ENCODE measurements around the gene JUNB.
"Not testable (repeated sequence)": the region's sequence is repeated elsewhere in the genome, so short reads cannot be mapped to it uniquely, and the experiment has no call there.

The JUNB gene

DNA sequence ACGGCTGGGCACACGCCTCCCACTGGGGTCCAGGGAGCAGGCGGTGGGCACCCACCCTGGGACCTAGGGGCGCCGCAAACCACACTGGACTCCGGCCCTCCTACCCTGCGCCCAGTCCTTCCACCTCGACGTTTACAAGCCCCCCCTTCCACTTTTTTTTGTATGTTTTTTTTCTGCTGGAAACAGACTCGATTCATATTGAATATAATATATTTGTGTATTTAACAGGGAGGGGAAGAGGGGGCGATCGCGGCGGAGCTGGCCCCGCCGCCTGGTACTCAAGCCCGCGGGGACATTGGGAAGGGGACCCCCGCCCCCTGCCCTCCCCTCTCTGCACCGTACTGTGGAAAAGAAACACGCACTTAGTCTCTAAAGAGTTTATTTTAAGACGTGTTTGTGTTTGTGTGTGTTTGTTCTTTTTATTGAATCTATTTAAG lies 1.6 kb downstream of the JUNB start:
- Histone ChIP-seq H3K9ac (ENCODE audit: low read length) (peak overlapping the region; percentile 62), H3K27me3 (ENCODE audit: control insufficient read depth, insufficient read depth, low read length) (peaks cover 31% of the 10 kb centered on the region), H3K4me1 (ENCODE audit: control insufficient read depth, low read depth, low read length) (peaks cover 32% of the 10 kb centered on the region), H3K4me3 (ENCODE audit: low read length) (peak overlapping the region; percentile 72), H3K27ac (ENCODE audit: low read length) (no peak overlapping the region), H3K36me3 (ENCODE audit: control insufficient read depth, low read depth, low read length) (peaks cover 5% of the 10 kb centered on the region), H3K9me3 (ENCODE audit: control insufficient read depth, low read depth, low read length) (no peaks in the 10 kb centered on the region)

DNA sequence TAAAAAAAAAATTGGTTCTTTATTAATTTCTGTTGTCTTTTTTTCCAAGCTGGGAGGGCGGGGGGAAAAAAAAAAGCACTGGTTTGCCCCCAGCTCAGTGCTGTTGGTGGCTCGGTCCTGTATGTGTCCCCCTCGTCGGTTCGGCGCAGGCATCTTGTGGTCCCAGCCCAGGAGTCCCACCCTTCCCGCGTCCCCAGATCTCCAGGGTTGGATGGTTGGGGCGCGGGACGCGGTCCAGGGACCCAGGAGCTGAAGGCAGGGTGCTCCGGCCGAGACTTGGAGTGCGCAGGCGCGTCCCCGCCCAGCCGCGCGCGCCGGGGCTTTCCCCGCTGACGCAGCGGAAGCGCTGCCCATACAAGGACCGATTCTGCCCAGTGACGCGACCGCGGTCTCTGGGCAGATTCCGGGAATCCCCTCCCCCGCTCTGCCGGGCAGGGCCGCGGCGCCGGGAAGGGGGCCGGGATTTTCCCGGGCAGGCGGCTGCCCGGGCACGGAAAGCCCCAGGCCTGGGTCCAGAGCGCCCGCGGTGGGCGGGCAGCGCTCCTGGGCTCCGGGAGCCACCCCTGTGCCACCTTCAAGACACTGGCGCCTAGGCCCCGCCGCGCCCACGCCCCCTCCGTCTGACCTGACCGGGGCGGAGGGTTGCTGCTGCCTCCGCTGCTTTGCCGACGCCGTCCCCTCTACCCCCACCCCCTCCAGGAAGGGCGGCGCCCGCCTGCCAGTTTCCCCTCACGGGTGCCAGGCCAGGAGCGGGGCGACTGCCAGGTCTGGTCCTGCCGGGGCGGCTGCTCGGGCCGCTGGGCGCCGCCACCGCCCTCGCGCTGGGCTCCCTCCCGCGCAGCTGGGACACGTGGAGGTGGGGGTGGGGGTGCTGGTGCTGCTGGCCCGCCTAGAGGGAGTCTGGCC lies 2.3 kb downstream of the JUNB start:
- Histone ChIP-seq H3K27me3 (ENCODE audit: control insufficient read depth, insufficient read depth, low read length) (peaks cover 31% of the 10 kb centered on the region), H3K9ac (ENCODE audit: low read length) (peak overlapping the region; percentile 79), H3K4me1 (ENCODE audit: control insufficient read depth, low read depth, low read length) (peaks cover 30% of the 10 kb centered on the region), H3K4me3 (ENCODE audit: low read length) (peak overlapping the region; percentile 72), H3K36me3 (ENCODE audit: control insufficient read depth, low read depth, low read length) (peaks cover 5% of the 10 kb centered on the region), H3K9me3 (ENCODE audit: control insufficient read depth, low read depth, low read length) (no peaks in the 10 kb centered on the region), H3K27ac (ENCODE audit: low read length) (peak overlapping the region; percentile 47)

- Histone ChIP-seq H3K9me3 (ENCODE audit: control insufficient read depth, low read depth, low read length) (no peaks in the 10 kb centered on the region), H3K9ac (ENCODE audit: low read length) (peak overlapping the region; percentile 79), H3K4me3 (ENCODE audit: low read length) (peak overlapping the region; percentile 72), H3K27me3 (ENCODE audit: control insufficient read depth, insufficient read depth, low read length) (peaks cover 31% of the 10 kb centered on the region), H3K27ac (ENCODE audit: low read length) (no peak overlapping the region), H3K36me3 (ENCODE audit: control insufficient read depth, low read depth, low read length) (peaks cover 11% of the 10 kb centered on the region), H3K4me1 (ENCODE audit: control insufficient read depth, low read depth, low read length) (peaks cover 22% of the 10 kb centered on the region)
Measured at GRCh38 chr19:12794196-12794941, 3.1 kb downstream of the JUNB start.

DNA sequence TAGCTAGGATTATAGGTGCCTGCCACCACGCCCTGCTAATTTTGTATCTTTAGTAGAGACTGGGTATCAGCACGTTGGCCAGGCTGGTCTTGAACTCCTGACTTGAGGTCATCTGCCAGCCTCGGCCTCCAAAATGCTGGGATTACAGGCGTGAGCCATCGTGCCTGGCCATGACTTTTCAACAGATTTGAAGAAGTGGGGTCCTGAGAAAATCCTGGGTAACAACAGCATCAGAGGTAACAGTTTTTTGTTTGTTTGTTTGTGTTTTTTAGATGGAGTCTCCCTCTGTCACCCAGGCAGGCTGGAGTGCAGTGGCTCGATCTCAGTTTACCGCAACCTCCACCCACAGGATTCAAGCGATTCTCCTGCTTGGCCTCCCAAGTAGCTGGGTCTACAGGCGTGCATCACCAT lies 3.7 kb downstream of the JUNB start:
- Histone ChIP-seq H3K27me3 (ENCODE audit: control insufficient read depth, insufficient read depth, low read length) (peaks cover 31% of the 10 kb centered on the region), H3K36me3 (ENCODE audit: control insufficient read depth, low read depth, low read length) (peaks cover 17% of the 10 kb centered on the region), H3K9ac (ENCODE audit: low read length) (no peak overlapping the region), H3K9me3 (ENCODE audit: control insufficient read depth, low read depth, low read length) (no peaks in the 10 kb centered on the region), H3K4me1 (ENCODE audit: control insufficient read depth, low read depth, low read length) (peaks cover 21% of the 10 kb centered on the region), H3K4me3 (ENCODE audit: low read length) (no peak overlapping the region), H3K27ac (ENCODE audit: low read length) (no peak overlapping the region)

GRCh38 chr19:12796146-12797071 lies 5.1 kb downstream of the JUNB start:
- Histone ChIP-seq H3K36me3 (ENCODE audit: control insufficient read depth, low read depth, low read length) (peaks cover 23% of the 10 kb centered on the region), H3K27me3 (ENCODE audit: control insufficient read depth, insufficient read depth, low read length) (peaks cover 19% of the 10 kb centered on the region), H3K27ac (ENCODE audit: low read length) (no peak overlapping the region), H3K4me3 (ENCODE audit: low read length) (no peak overlapping the region), H3K4me1 (ENCODE audit: control insufficient read depth, low read depth, low read length) (peaks cover 15% of the 10 kb centered on the region), H3K9me3 (ENCODE audit: control insufficient read depth, low read depth, low read length) (no peaks in the 10 kb centered on the region), H3K9ac (ENCODE audit: low read length) (no peak overlapping the region)

DNA sequence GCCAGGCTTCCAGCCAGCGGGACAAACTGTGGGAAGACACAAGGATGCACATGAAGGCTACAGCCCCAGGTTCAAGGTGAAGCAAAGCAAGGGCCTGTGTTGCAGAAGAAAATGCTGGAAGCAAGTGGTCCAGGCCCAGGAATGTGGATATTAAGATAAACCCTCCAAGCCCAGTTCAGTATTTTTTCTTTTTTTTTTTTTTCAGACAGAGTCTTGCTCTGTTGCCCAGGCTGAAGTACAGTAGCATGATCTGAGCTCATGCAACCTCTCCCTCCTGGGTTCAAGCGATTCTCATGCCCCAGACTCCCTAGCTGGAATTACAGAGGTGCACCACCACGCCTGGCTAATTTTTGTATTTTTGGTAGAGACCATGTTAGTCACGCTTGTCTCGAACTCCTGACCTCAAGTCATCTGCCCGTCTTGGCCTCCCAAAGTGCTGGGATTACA lies 5.9 kb downstream of the JUNB start:
- Histone ChIP-seq H3K9me3 (ENCODE audit: control insufficient read depth, low read depth, low read length) (no peaks in the 10 kb centered on the region), H3K36me3 (ENCODE audit: control insufficient read depth, low read depth, low read length) (peaks cover 23% of the 10 kb centered on the region), H3K27me3 (ENCODE audit: control insufficient read depth, insufficient read depth, low read length) (peaks cover 12% of the 10 kb centered on the region), H3K9ac (ENCODE audit: low read length) (no peak overlapping the region), H3K27ac (ENCODE audit: low read length) (no peak overlapping the region), H3K4me1 (ENCODE audit: control insufficient read depth, low read depth, low read length) (peaks cover 15% of the 10 kb centered on the region), H3K4me3 (ENCODE audit: low read length) (no peak overlapping the region)

- Histone ChIP-seq H3K4me1 (ENCODE audit: control insufficient read depth, low read depth, low read length) (peaks cover 15% of the 10 kb centered on the region), H3K36me3 (ENCODE audit: control insufficient read depth, low read depth, low read length) (peaks cover 23% of the 10 kb centered on the region), H3K27me3 (ENCODE audit: control insufficient read depth, insufficient read depth, low read length) (peaks cover 12% of the 10 kb centered on the region)
- not testable (repeated sequence) for H3K9me3 ChIP-seq (ENCODE audit: control insufficient read depth, low read depth, low read length); H3K27ac ChIP-seq (ENCODE audit: low read length); H3K4me3 ChIP-seq (ENCODE audit: low read length); H3K9ac ChIP-seq (ENCODE audit: low read length)
Measured at GRCh38 chr19:12797607-12798006, 6.3 kb downstream of the JUNB start.

DNA sequence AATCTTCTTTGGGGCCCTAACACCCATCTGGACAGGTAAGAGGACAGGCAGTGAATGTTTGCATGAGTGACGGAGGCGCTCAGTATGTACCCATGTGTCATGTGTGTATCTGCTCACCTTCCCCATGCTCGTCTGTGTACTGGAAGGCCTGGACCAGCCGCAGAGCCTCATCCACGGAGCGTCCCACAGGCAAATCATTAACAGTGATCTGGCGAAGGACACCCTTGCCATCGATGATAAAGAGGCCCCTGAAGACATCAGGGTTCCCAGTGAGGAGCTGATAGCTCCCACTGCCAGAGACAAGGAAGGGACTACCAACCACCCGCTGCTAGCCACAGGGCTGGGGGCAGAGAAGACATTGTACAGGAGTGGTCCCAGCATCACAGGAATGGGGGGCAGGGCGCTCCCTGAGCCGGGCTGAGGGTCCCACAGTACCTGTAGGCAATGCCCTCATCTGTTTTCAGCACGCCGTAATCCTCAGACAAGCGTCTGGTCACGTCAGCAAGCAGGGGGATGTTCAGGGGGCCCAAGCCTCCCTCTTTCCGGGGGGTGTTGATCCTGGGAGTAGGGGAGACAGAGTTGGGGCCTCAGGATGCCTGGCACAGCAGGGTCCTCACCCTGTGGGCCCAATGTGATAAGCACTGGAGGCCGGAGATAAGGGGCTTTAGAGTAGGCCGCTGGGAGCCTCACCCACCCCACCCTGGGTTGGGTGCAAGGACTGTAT lies 8.6 kb downstream of the JUNB start:
- Histone ChIP-seq H3K4me3 (ENCODE audit: low read length) (peak overlapping the region; percentile 78), H3K4me1 (ENCODE audit: control insufficient read depth, low read depth, low read length) (peaks cover 12% of the 10 kb centered on the region), H3K27ac (ENCODE audit: low read length) (no peak overlapping the region), H3K36me3 (ENCODE audit: control insufficient read depth, low read depth, low read length) (peaks cover 23% of the 10 kb centered on the region), H3K27me3 (ENCODE audit: control insufficient read depth, insufficient read depth, low read length) (peaks cover 7% of the 10 kb centered on the region), H3K9me3 (ENCODE audit: control insufficient read depth, low read depth, low read length) (no peaks in the 10 kb centered on the region), H3K9ac (ENCODE audit: low read length) (no peak overlapping the region)

GRCh38 chr19:12800466-12800770 lies 9.1 kb downstream of the JUNB start:
- Histone ChIP-seq H3K27ac (ENCODE audit: low read length) (no peak overlapping the region), H3K4me3 (ENCODE audit: low read length) (peak overlapping the region; percentile 78), H3K9me3 (ENCODE audit: control insufficient read depth, low read depth, low read length) (no peaks in the 10 kb centered on the region), H3K27me3 (ENCODE audit: control insufficient read depth, insufficient read depth, low read length) (peaks cover 7% of the 10 kb centered on the region), H3K9ac (ENCODE audit: low read length) (peak overlapping the region; percentile 80), H3K4me1 (ENCODE audit: control insufficient read depth, low read depth, low read length) (peaks cover 12% of the 10 kb centered on the region), H3K36me3 (ENCODE audit: control insufficient read depth, low read depth, low read length) (peaks cover 23% of the 10 kb centered on the region)

- H3K27ac ChIP-seq (ENCODE audit: low read length): no peak overlapping the region
- H3K9ac ChIP-seq (ENCODE audit: low read length): peak overlapping the region; percentile 80
- peaks cover 7% of the 10 kb centered on the region for H3K27me3 ChIP-seq (ENCODE audit: control insufficient read depth, insufficient read depth, low read length)
- no peaks in the 10 kb centered on the region for H3K9me3 ChIP-seq (ENCODE audit: control insufficient read depth, low read depth, low read length)
- peaks cover 23% of the 10 kb centered on the region for H3K36me3 ChIP-seq (ENCODE audit: control insufficient read depth, low read depth, low read length)
- peaks cover 11% of the 10 kb centered on the region for H3K4me1 ChIP-seq (ENCODE audit: control insufficient read depth, low read depth, low read length)
- H3K4me3 ChIP-seq (ENCODE audit: low read length): peak overlapping the region; percentile 78
Measured at GRCh38 chr19:12800923-12801465, 9.7 kb downstream of the JUNB start.
